ENCODE results near the gene TOM1. TPM values are rescaled to one million over a fixed set of nuclear protein-coding genes. Genes with fewer than 3 reads are reported as not detected.

The TOM1 gene
- total and polyA plus RNA-seq, 2 of the 13 experiments (the other 11 are each of a cell fraction or from before 2014, with no cell fraction given) = 30.8 to 87.3 TPM

GRCh38 chr22:35323305-35323704, 23.6 kb downstream of the TOM1 start:
- H3K27me3 ChIP-seq (ENCODE audit: control insufficient read depth in 1 of 2, insufficient read depth in 2 of 2, low read length in 2 of 2) = no peaks in the 10 kb centered on the region
- H3K36me3 ChIP-seq (replicated peaks in 1 of 2; ENCODE audit: control insufficient read depth in 1 of 2, insufficient read depth in 2 of 2, low read length in 2 of 2) = peaks cover 45 to 78% of the 10 kb centered on the region in 2 experiments
- no peak overlapping the region for H3K4me2 ChIP-seq (ENCODE audit: low read depth, low read length)
- ATAC-seq (no peak), DNase-seq (ENCODE audit: low spot score) (no peak), FAIRE-seq (no peak)
- no TSS peak for BruUV-seq (replicated peaks)
- peaks cover 15% of the 10 kb centered on the region for H3K4me1 ChIP-seq (ENCODE audit: insufficient read depth, low read length)
- CTCF ChIA-PET (ENCODE audit: low intra/inter-chr PET ratio, low total read pairs) = no interaction called here
- TF ChIP-seq MTA1 (CRISPR knock-in tag; IDR thresholded peaks at IDR 0.05; ENCODE audit: borderline replicate concordance) (no peak), NFKBIZ (CRISPR knock-in tag; IDR thresholded peaks at IDR 0.05) (no peak), KDM2A (CRISPR knock-in tag; IDR thresholded peaks at IDR 0.05; ENCODE audit: borderline replicate concordance, low read depth) (no peak)
- 96% methylated on average over 11 of the region's 11 CpGs for WGBS (ENCODE audit: low lambda C conversion rate)
- H3K4me3 ChIP-seq (replicated peaks in 1 of 3; ENCODE audit: insufficient read depth in 1 of 3, low read depth in 2 of 3, low read length in 3 of 3) = no peak overlapping the region
- in situ Hi-C loops (cut with HindIII; ENCODE audit: extremely low pct_ligation_motif_present, low pct_unique_long_range_greater_than_20kb) = no loop called here
- no peak overlapping the region for H3K9ac ChIP-seq (ENCODE audit: insufficient read depth, low read depth, low read length)
- no peak overlapping the region for H3K27ac ChIP-seq (ENCODE audit: extremely low read length, insufficient read depth, low read length)
- POLR2A ChIA-PET = no interaction called here
- no peaks in the 10 kb centered on the region for H3K9me3 ChIP-seq (ENCODE audit: low read length)
- intact Hi-C loops (cut with micrococcal nuclease; ENCODE audit: unreplicated experiment) = no loop called here
- H3K79me2 ChIP-seq (ENCODE audit: insufficient read depth, low read length) = no peaks in the 10 kb centered on the region
- H4K20me1 ChIP-seq (ENCODE audit: insufficient read depth, low read length) = no peaks in the 10 kb centered on the region
- H2AFZ ChIP-seq (ENCODE audit: low read length) = no peak overlapping the region

- POLR2A ChIA-PET = no interaction called here
- peaks cover 38 to 70% of the 10 kb centered on the region in 2 experiments for H3K36me3 ChIP-seq (replicated peaks in 1 of 2; ENCODE audit: control insufficient read depth in 1 of 2, insufficient read depth in 2 of 2, low read length in 2 of 2)
- TF ChIP-seq LBX2 (CRISPR knock-in tag; IDR thresholded peaks at IDR 0.05; ENCODE audit: borderline replicate concordance) = no peak
- TF ChIP-seq ZFP90 (CRISPR knock-in tag; IDR thresholded peaks at IDR 0.05; ENCODE audit: borderline replicate concordance) = no peak
- no peak for TF ChIP-seq ZBTB7B (CRISPR knock-in tag; IDR thresholded peaks at IDR 0.05)
- TF ChIP-seq ZXDC (CRISPR knock-in tag; IDR thresholded peaks at IDR 0.05) = no peak
- TF ChIP-seq ZHX2 (IDR thresholded peaks at IDR 0.05; ENCODE audit: low read depth) = no peak
- TF ChIP-seq ZHX2 (CRISPR knock-in tag; IDR thresholded peaks at IDR 0.05; ENCODE audit: borderline replicate concordance) = no peak
- TF ChIP-seq ZNF709 (CRISPR knock-in tag; IDR thresholded peaks at IDR 0.05) = no peak
- no peak for TF ChIP-seq ELF1 (CRISPR knock-in tag; IDR thresholded peaks at IDR 0.05)
These were observed 24.4 kb downstream of the TOM1 start for GRCh38 chr22:35324067-35324466.

More at GRCh38 chr22:35324067-35324466, 24.4 kb downstream of the TOM1 start:
- FAIRE-seq = no peak
- Histone ChIP-seq H3K9me3 (ENCODE audit: low read length) (no peaks in the 10 kb centered on the region), H3K27me3 (ENCODE audit: control insufficient read depth in 1 of 2, insufficient read depth in 2 of 2, low read length in 2 of 2) (no peaks in the 10 kb centered on the region), H3K27ac (ENCODE audit: extremely low read length, insufficient read depth, low read length) (no peak overlapping the region), H4K20me1 (ENCODE audit: insufficient read depth, low read length) (no peaks in the 10 kb centered on the region), H2AFZ (ENCODE audit: low read length) (no peak overlapping the region), H3K4me1 (ENCODE audit: insufficient read depth, low read length) (peaks cover 23% of the 10 kb centered on the region), H3K4me3 (replicated peaks in 1 of 3; ENCODE audit: insufficient read depth in 1 of 3, low read depth in 2 of 3, low read length in 3 of 3) (no peak overlapping the region), H3K9ac (ENCODE audit: insufficient read depth, low read depth, low read length) (no peak overlapping the region), H3K79me2 (ENCODE audit: insufficient read depth, low read length) (no peaks in the 10 kb centered on the region), H3K4me2 (ENCODE audit: low read depth, low read length) (no peak overlapping the region)
- 97% methylated on average over 5 of the region's 5 CpGs for WGBS (ENCODE audit: low lambda C conversion rate)
- intact Hi-C loops (cut with micrococcal nuclease; ENCODE audit: unreplicated experiment) = no loop called here
- in situ Hi-C loops (cut with HindIII; ENCODE audit: extremely low pct_ligation_motif_present, low pct_unique_long_range_greater_than_20kb) = no loop called here
- DNase-seq (ENCODE audit: low spot score) = no peak
- no TSS peak for BruUV-seq (replicated peaks)
- ATAC-seq = no peak
- CTCF ChIA-PET (ENCODE audit: low intra/inter-chr PET ratio, low total read pairs) = no interaction called here
